IgD-negative memory B cell (primary cell): Measurements from ENCODE around the gene MTARC2. TPM values are rescaled to one million over a fixed set of nuclear protein-coding genes. Genes with fewer than 3 reads are reported as not detected.

Experiments
- H3K27ac Mint-ChIP-seq, 3 donors: one replicate each; pipeline ENCODE4 v1.8.0; 2020 to 2022; ENCODE audit warnings: mild to moderate bottlenecking in 3 of 3, mixed read lengths in 3 of 3, moderate library complexity in 1 of 3
- H3K27me3 Mint-ChIP-seq: one replicate; pipeline ENCODE4 v1.8.0; 2021; ENCODE audit warnings: mixed read lengths
- H3K36me3 Mint-ChIP-seq: one replicate; pipeline ENCODE4 v1.8.0; 2020; ENCODE audit warnings: mild to moderate bottlenecking, mixed read lengths
- H3K4me1 Mint-ChIP-seq, 3 donors: one replicate each; pipeline ENCODE4 v1.8.0; 2020 to 2022; ENCODE audit warnings: mixed read lengths in 3 of 3, mild to moderate bottlenecking in 1 of 3
- H3K4me3 Mint-ChIP-seq, 4 donors: one replicate each; pipeline ENCODE4 v1.8.0; 2020 to 2022; ENCODE audit warnings: mild to moderate bottlenecking in 4 of 4, mixed read lengths in 4 of 4, moderate library complexity in 3 of 4
- H3K9me3 Mint-ChIP-seq, 3 donors: one replicate each; pipeline ENCODE4 v1.8.0; 2020 to 2021; ENCODE audit warnings: mixed read lengths in 3 of 3, mild to moderate bottlenecking in 1 of 3
- polyA plus RNA-seq: library from polyadenylated mRNA; unstranded; fragments of 300-500 nt; fragmentation: Illumina TruSeq; gene quantifications from one replicate; pipeline ENCODE4 v1.2.3, GENCODE V29; 2021

MTARC2 gene
- polyA plus RNA-seq, 1 donor from 2014 or later: 11.4 TPM

DNA sequence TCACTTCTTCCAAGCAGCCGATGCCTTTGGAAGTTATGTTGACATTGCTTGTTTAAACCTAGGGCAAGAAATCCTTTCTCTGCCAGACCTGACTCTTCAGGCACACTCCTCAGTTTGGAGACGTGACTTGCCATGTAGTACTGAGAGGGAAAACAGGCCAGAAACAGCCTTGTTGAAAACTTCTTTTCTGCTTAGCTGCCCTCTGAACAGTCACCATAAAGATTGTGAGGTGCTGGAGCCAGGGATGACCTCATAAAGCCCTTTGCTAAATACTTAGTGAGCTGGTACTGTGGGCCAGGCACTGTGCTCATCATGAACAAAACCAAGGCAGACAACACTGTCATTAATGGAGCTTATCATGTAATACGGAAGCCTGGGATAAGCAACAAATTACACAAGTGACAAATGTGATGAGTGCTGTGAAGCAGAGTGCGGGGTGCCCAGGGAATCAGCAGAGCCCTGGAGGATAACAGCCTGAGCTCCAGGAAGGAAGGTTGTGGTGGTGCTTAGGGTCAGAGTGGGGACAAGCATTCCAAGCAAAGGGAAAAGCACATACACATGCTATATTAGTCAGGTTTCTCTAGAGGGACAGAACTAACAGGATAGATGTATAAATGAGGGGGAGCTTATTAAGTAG, 80.9 kb downstream of the MTARC2 start:
- H3K4me3 Mint-ChIP-seq: no peak overlapping the region
- H3K36me3 Mint-ChIP-seq: no peaks in the 10 kb centered on the region
- H3K27ac Mint-ChIP-seq: no peak overlapping the region
- peaks cover 4% of the 10 kb centered on the region for H3K27me3 Mint-ChIP-seq
- peaks cover 0 to 7% (median 2%) of the 10 kb centered on the region in 3 donors for H3K9me3 Mint-ChIP-seq
- no peaks in the 10 kb centered on the region for H3K4me1 Mint-ChIP-seq

DNA sequence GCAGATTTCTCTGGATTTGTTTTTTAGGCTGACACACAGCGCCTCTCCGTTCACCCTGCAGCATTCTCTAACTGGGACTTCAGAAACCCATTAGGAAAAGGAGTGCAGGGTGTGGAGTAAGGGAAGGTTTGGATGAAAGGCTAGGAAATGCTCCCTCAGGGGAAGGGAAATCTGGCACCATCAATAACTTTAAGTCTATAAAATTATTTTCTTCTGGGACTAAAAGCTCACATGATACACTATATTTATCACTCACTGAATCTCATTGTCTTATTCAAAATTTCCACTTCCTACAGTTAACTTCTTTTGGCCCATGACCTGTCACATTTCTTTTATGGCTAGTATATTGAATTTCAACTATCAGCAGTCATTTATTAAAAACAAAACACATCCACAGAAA, 85.3 kb downstream of the MTARC2 start:
- Mint-ChIP-seq H3K27ac (no peak overlapping the region), H3K27me3 (peaks cover 8% of the 10 kb centered on the region), H3K36me3 (no peaks in the 10 kb centered on the region), H3K9me3 (peaks cover 0 to 7% (median 2%) of the 10 kb centered on the region in 3 donors), H3K4me1 (no peaks in the 10 kb centered on the region), H3K4me3 (no peak overlapping the region)

Other genes starting within 250 kb of the MTARC2 start
- 0.51 TPM for gene MARK1, start 220.2 kb upstream of the MTARC2 start, polyA plus RNA-seq
- gene C1orf115, start 58.0 kb upstream of the MTARC2 start, polyA plus RNA-seq: 13.7 TPM
- 1.6 TPM for gene MTARC1, start 38.6 kb downstream of the MTARC2 start, polyA plus RNA-seq
- gene HLX, start 131.1 kb downstream of the MTARC2 start, polyA plus RNA-seq: 10.6 TPM